Smooth muscle cell (in vitro differentiated cells): Measurements from ENCODE around the gene LAP3. TPM values are rescaled to one million over a fixed set of nuclear protein-coding genes. Genes with fewer than 3 reads are reported as not detected.
A peak's percentile ranks its signal among the peaks of the same experiment; 100 is the strongest.

Source experiments
- DNase-seq: peaks from one replicate; lab custom pipeline; 2025; ENCODE audit not compliant: unreplicated experiment; lab: John Stamatoyannopoulos, UW
- H2AFZ ChIP-seq: fragments of 200-600 bp; sonication (generic); 2 replicates; pipeline ENCODE4 v1.6.0; 2016; ENCODE audit warnings: antibody characterized with exemption, low read depth, mild to moderate bottlenecking
- H3F3A ChIP-seq: fragments of 200-600 bp; sonication (generic); 2 replicates; pipeline ENCODE4 v1.6.0; 2017; ENCODE audit warnings: antibody characterized with exemption, low read depth
- H3K27ac ChIP-seq: fragments of 200-600 bp; sonication (generic); 2 replicates; pipeline ENCODE4 v1.5.1; 2016; ENCODE audit warnings: low read depth, mild to moderate bottlenecking
- H3K27me3 ChIP-seq: fragments of 200-600 bp; sonication (generic); 2 replicates; pipeline ENCODE4 v1.6.1; 2016; ENCODE audit warnings: low read depth, mild to moderate bottlenecking
- H3K36me3 ChIP-seq: fragments of 200-600 bp; sonication (generic); 2 replicates; pipeline ENCODE4 v1.5.1; 2016; ENCODE audit warnings: low read depth
- H3K4me1 ChIP-seq: fragments of 200-600 bp; sonication (generic); 2 replicates; pipeline ENCODE4 v1.5.1; 2016; ENCODE audit warnings: low read depth
- H3K4me2 ChIP-seq: fragments of 200-600 bp; sonication (generic); 2 replicates; pipeline ENCODE4 v1.6.0; 2016; ENCODE audit warnings: mild to moderate bottlenecking
- H3K4me3 ChIP-seq: fragments of 200-600 bp; sonication (generic); 2 replicates; pipeline ENCODE4 v1.5.1; 2016; ENCODE audit warnings: mild to moderate bottlenecking
- H3K79me2 ChIP-seq: fragments of 200-600 bp; sonication (generic); 2 replicates; pipeline ENCODE4 v1.6.0; 2016; ENCODE audit warnings: low read depth, mild to moderate bottlenecking
- H3K9ac ChIP-seq: fragments of 200-600 bp; sonication (generic); 2 replicates; pipeline ENCODE4 v1.6.0; 2016; ENCODE audit warnings: low read depth
- H3K9me3 ChIP-seq: fragments of 200-600 bp; sonication (generic); replicated peaks from 2 replicates; pipeline ENCODE4 v1.5.1; 2016; ENCODE audit warnings: low read depth
- H4K20me1 ChIP-seq: fragments of 200-600 bp; sonication (generic); 2 replicates; pipeline ENCODE4 v1.6.0; 2016; ENCODE audit warnings: low read depth
- WGBS: methylation state at CpG from one replicate; pipeline ENCODE4 v1.1.7; 2016; ENCODE audit warnings: low lambda C conversion rate; 5-methylcytosine and 5-hydroxymethylcytosine counted together
- polyA plus RNA-seq: library from polyadenylated mRNA; unstranded; fragments of >200 nt; fragmentation: Nextera tagmentation; extraction: Ambion mirVana; gene quantifications from 2 replicates; pipeline ENCODE4 v1.2.1, GENCODE V29; 2016
- total RNA-seq: library from RNA; depleted of rRNA; stranded (reverse); fragments of >200 nt; gene quantifications from 2 replicates; pipeline ENCODE4 v1.2.3, GENCODE V29; 2014
- TF ChIP-seq, protein P1 (sequence below): fragments of 200-600 bp; sonication (generic); IDR thresholded peaks from 2 replicates; pipeline ENCODE4 v1.5.1; 2017; ENCODE audit warnings: borderline replicate concordance, mild to moderate bottlenecking, antibody characterized with exemption; ENCODE audit not compliant: insufficient read depth, poor library complexity, severe bottlenecking

The LAP3 gene
- total and polyA plus RNA-seq, 2 experiments from 2014 or later: 29.1 to 38.6 TPM

DNA sequence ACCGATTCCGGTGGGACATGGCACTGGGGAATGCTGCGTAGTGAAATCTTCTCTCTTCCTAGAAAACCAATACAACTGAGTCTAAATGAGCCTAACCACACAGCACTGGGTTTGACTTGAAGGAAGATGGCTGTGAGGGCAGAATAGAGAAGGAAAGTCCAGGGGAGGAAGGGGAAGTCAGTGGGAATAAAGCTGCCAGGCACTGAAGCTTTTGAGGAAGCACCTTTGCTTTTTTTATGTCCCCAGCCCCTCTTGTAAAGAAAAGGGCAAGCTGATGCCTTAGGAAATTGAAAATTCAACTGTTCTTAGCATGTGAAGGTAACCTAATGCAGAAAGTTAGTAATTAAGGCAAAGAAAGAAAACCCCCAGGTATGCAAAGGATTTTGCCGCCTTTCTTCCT is 58.1 kb downstream of the LAP3 start:
- peaks cover 6% of the 10 kb centered on the region for H3K36me3 ChIP-seq
- H3K9ac ChIP-seq: no peak overlapping the region
- no peak overlapping the region for H3K4me3 ChIP-seq
- no peaks in the 10 kb centered on the region for H3F3A ChIP-seq
- H3K4me1 ChIP-seq: no peaks in the 10 kb centered on the region
- no peak overlapping the region for H3K4me2 ChIP-seq
- TF ChIP-seq, protein P1, sequence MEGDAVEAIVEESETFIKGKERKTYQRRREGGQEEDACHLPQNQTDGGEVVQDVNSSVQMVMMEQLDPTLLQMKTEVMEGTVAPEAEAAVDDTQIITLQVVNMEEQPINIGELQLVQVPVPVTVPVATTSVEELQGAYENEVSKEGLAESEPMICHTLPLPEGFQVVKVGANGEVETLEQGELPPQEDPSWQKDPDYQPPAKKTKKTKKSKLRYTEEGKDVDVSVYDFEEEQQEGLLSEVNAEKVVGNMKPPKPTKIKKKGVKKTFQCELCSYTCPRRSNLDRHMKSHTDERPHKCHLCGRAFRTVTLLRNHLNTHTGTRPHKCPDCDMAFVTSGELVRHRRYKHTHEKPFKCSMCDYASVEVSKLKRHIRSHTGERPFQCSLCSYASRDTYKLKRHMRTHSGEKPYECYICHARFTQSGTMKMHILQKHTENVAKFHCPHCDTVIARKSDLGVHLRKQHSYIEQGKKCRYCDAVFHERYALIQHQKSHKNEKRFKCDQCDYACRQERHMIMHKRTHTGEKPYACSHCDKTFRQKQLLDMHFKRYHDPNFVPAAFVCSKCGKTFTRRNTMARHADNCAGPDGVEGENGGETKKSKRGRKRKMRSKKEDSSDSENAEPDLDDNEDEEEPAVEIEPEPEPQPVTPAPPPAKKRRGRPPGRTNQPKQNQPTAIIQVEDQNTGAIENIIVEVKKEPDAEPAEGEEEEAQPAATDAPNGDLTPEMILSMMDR: no peak
- H3K9me3 ChIP-seq: no peaks in the 10 kb centered on the region
- H4K20me1 ChIP-seq: peaks cover 24% of the 10 kb centered on the region
- no peak overlapping the region for H3K27ac ChIP-seq
- H2AFZ ChIP-seq: no peak overlapping the region
- H3K79me2 ChIP-seq: no peaks in the 10 kb centered on the region
- 96% methylated on average over 4 of the region's 4 CpGs for WGBS
- DNase-seq: no peak
- no peaks in the 10 kb centered on the region for H3K27me3 ChIP-seq

DNA sequence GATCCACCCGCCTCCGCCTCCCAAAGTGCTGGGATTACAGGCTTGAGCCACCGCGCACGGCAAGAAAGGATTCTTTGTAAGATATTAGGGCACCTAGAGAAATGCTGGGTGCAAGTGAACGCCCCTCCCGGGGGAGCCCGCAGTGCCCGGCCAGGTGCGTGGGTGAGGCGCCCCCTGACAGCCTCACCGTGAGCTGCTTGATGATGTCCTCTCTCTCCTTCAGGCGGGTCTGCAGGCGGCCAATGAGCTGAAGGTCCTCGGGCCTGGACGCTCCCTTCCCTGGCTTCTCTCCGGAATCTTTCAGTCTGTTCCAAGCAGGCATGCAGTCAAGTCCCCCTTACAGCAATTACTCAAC is 59.3 kb downstream of the LAP3 start:
- no peaks in the 10 kb centered on the region for H3K79me2 ChIP-seq
- no peaks in the 10 kb centered on the region for H3K4me1 ChIP-seq
- 94% methylated on average over 17 of the region's 17 CpGs for WGBS
- no peak overlapping the region for H3K4me2 ChIP-seq
- no peaks in the 10 kb centered on the region for H3F3A ChIP-seq
- H4K20me1 ChIP-seq: peaks cover 11% of the 10 kb centered on the region
- TF ChIP-seq, protein P1: no peak
- no peak overlapping the region for H2AFZ ChIP-seq
- no peaks in the 10 kb centered on the region for H3K27me3 ChIP-seq
- no peak overlapping the region for H3K4me3 ChIP-seq
- H3K9ac ChIP-seq: no peak overlapping the region
- no peak for DNase-seq
- H3K27ac ChIP-seq: no peak overlapping the region
- peaks cover 6% of the 10 kb centered on the region for H3K36me3 ChIP-seq
- H3K9me3 ChIP-seq: no peaks in the 10 kb centered on the region

DNA sequence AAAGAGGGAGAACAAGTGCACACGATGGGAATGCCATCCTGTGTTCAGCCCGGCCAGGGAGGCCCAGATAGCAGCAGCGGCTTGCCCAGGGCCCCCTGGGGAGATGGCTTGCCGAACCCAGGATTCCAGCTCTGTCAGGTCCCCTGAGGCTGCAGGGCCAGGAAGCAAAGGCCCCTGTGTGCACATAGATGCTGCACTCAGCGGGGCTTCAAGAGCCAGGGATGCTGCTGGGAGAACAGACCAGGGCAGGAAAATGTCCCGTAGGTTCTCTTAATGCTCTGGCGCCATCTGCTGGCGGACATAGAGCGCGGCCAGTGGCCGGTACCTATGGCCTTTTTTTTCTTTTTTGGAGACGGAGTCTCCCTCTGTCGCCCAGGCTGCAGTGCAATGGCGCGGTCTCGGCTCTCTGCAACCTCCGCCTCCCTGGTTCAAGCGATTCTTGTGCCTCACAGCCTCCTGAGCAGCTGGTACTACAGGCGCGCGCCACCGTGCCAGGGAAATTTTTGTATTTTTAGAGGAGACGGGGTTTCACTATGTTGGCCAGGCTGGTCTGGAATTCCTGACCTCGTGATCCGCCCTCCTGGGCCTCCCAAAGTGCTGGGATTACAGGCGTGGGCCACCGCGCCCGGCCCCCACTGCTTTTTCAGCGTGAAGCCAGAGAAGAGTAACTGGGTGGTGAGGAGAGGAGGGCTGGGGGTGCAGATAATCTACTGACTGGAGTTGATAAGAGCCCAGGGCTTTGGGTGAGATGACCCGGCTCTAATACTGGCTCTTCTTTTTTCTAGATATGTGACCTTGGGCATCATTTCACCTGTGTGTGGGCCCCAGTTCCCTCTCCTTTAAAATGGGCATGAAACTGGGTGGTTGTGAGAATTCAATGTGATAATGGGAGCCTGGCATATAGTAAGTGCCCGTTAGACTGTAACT is 60.0 kb downstream of the LAP3 start:
- peaks cover 6% of the 10 kb centered on the region for H3K36me3 ChIP-seq
- 59% methylated on average over 32 of the region's 32 CpGs for WGBS
- no peaks in the 10 kb centered on the region for H3K79me2 ChIP-seq
- H3K9ac ChIP-seq: no peak overlapping the region
- peak; percentile 18 for DNase-seq
- no peak overlapping the region for H2AFZ ChIP-seq
- TF ChIP-seq, protein P1: peak; percentile 89
- H4K20me1 ChIP-seq: peaks cover 7% of the 10 kb centered on the region
- no peaks in the 10 kb centered on the region for H3K4me1 ChIP-seq
- H3K27me3 ChIP-seq: no peaks in the 10 kb centered on the region
- no peak overlapping the region for H3K4me3 ChIP-seq
- no peak overlapping the region for H3K4me2 ChIP-seq
- H3K27ac ChIP-seq: no peak overlapping the region
- no peaks in the 10 kb centered on the region for H3K9me3 ChIP-seq
- H3F3A ChIP-seq: no peaks in the 10 kb centered on the region
